Activated effector memory CD4-positive, alpha-beta T cell treated with Interleukin-2 at 50 U/mL for 16 hours (primary cell): ENCODE data around the gene PPP2R3A.
"Not testable (repeated sequence)": the region's sequence is repeated elsewhere in the genome, so short reads cannot be mapped to it uniquely, and the experiment has no call there.

Source experiments
- DNase-seq: peaks from one replicate; pipeline ENCODE4 v3.0.0-alpha.2; 2020

The PPP2R3A gene

DNA sequence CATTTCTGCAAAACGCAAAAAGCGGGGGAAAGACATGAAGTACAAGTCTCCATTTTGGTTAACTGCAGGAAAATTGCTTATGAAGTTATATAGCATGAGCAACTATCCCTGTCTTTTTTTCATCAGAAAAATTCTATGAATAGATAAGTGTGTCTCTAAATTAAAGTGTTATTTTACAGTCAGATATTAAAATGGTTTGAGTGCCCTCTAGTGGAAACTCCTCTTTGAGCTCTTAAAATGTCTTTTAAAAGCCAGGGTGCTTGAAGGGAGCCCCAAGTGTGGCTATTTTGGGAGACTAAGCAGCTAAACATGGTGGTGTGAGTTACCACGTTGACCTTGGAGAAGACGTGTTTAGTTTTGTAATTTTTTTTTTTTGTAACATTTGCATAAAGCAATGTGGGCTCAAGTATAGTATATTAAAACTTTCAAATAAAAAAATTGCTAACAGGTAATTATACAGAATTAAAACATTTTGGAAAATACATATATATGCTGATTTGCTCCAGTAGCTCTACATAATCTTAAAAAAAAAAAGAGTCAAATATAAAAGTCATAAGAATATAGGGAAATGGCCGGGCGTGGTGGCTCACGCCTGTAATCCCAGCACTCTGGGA, 77.2 kb downstream of the PPP2R3A start:
- DNase-seq, result no peak

- DNase-seq, result no peak
Measured at GRCh38 chr3:136044980-136045745, 79.6 kb downstream of the PPP2R3A start.

DNA sequence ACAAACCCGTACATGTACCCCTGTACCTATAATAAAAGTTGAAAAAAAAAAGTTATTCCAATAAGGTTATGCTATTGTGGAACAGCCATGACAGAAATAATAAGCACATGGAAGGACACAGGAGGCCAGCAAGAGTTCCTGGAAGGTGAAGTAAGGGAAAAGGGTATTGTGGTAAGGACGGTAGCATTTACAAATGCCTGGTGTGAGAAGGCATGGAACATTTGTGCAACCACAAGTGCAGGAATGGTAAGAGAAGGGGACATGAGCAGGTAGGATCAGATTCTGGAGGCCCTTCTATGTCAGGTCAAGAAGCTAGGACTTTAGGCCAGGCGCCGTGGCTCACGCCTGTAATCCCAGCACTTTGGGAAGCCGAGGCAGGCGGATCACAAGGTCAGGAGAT, 82.5 kb downstream of the PPP2R3A start:
- DNase-seq, result no peak

DNA sequence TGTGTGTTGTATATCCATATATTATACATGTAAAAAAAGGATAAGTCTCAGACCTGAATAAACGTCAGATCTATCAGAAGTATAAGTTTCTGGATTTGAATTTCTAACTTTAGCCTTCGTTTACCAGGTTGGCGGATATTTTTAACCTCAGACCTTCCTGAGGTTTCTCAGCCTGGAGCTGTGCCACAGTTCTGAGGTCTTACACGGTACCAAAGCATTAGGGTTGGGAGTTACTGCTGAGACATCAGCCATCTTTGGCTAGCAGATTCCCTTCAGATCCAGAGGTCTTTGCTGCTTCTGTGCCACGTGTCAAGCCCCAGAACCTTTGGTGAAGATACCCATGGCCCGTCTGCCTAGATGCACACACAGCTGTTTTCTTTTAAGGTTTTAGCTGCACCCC, 84.7 kb downstream of the PPP2R3A start:
- no peak for DNase-seq

GRCh38 chr3:136055491-136055890, 90.0 kb downstream of the PPP2R3A start:
- DNase-seq, result no peak

DNA sequence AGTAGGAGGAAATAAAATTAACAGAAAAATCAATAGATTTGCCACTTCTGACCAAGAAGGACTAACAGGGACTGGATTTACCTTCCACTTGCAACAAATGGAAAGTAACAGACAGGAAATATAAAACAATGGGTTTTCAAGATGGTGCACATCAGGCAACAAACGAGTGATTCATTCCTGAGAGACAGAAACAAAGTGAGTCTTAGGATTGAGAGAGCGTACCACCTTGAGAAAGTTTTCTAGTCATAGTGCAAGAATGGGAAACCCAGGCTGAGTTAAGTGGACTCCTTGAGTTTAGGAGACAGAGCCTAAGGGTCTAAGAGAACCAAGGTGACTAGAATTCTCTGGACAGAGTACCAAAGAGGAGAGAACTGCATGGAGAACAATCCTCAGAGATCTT, 101.7 kb downstream of the PPP2R3A start:
- DNase-seq, result no peak

DNA sequence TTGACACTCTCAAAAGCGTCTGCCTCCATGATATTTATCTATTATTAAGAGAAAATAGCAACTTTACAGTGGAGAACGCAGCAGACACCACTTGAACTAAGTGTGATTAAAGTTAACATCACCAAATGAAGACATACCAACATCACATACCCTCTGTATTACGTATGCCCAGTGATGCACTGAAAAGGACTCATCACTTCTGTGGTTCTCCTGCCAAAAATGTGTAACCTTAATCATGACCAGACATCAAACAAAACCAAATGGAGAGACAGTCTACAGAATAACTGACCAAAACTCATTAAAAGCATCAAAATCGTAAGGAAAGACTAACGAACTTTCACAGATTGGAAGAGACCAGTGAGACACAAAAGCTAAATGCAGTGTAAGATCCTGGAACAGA, 103.2 kb downstream of the PPP2R3A start:
- no peak for DNase-seq

DNA sequence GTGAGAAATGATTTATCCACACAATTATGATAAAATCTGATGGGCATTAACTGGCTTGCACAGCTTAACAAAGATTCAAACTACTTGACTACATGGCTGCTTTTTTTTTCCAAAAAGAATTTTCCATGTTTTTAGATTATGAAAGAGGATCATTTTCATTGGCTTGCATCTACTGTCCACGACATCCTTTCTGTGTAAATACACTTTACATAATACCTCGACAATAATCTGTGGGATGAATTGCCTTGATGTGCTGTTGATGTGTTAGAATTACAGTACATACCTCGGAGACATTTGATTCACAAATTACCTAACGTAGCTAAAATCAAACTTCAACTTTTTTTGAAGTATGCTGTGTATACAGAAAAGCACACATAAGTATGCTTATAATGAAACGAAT, 104.4 kb downstream of the PPP2R3A start:
- no peak for DNase-seq

GRCh38 chr3:136070334-136070733, 104.8 kb downstream of the PPP2R3A start:
- no peak for DNase-seq

- DNase-seq, result no peak
Measured at GRCh38 chr3:136070953-136071949, 105.7 kb downstream of the PPP2R3A start.

DNA sequence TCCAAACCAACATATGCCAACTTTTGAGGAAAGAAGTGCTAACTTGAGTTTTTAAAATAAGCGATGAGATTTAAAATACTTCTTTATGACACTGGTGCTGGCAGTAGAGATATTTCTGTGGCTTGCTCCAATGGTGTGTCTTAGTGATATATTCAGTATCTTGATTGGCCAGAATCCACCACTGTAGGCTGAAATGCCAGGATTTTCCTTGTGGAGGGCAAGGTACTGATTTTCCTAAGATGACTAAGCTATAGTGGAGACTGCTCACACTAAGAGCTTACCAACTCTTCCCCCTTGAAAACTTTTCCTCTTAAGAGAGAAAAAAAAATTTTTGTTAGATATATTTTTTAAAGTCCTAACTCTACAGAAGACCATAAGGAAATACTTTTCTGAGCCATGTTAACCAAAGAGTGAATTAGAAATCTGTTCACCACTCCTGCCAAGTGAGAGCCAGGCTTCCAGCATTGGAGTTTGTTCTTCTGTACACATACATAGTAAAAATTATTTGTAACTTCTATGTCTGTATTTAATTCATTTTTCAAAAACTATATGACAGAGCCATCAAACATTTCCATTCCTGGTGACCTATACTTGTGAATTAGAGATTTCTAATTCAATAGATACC, 109.1 kb downstream of the PPP2R3A start:
- DNase-seq, result no peak

GRCh38 chr3:136075218-136075808, 109.8 kb downstream of the PPP2R3A start:
- peak; percentile 50 for DNase-seq

GRCh38 chr3:136075811-136076210, 110.3 kb downstream of the PPP2R3A start:
- DNase-seq, result no peak

DNA sequence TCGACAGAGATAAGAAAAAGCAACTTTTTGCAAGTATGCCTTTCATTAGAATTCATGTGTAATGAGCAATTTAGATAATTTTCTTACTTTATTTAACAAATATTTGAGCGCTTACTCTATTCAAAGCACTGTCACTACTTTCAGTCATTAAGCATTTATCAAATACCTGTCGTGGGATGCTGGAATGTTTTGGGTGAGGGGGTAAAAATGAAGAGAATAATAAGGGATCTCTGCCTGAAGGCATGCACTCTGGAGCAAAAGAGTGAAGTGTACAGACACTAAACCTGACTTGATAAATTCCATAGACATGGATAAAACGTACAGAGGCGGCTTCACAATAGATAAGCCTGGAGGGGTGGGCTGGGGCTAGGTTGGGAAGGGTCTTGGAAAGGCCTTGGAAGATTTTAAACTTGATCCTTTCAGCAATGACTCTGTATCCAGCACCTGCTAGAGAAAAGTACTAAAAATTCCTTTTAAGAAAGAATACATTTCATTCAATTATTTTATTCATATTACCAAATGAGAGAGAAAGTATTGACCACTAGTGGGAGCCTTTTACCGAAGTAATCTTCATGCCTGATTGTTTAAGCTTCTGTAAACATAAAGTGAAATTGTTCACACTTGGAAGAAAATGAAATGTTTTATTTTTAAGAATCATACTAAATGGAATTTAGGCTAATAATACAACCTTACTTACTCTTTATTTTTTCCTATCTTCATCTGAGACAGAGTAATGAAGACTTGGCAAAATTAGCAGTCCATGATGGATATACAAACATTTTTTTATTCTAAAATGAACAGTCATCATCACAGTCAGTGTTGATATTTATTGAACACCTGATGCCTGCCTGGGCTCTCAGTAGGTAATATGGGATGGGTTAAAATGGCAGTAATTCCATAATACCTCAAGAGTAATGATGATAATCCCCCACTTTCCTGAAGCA, 113.2 kb downstream of the PPP2R3A start:
- no peak for DNase-seq

GRCh38 chr3:136083641-136084382, 118.3 kb downstream of the PPP2R3A start:
- DNase-seq, result not testable (repeated sequence)

DNA sequence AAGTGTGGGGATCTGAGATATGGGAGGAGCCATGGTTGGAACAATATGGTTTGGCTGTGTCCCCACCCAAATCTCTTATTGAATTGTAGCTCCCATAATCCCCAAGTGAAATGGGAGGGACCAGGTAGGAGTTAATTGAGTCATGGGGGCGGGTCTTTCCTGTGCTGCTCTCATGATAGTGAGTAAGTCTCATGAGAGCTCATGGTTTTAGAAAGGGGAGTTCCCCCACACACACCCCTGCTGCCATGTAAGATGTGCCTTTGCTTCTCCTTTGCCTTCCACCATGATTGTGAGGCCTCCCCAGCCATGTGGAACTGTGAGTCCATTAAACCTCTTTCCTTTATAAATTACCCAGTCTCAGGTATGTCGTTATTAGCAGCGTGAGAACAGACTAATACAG, 119.5 kb downstream of the PPP2R3A start:
- not testable (repeated sequence) for DNase-seq

DNA sequence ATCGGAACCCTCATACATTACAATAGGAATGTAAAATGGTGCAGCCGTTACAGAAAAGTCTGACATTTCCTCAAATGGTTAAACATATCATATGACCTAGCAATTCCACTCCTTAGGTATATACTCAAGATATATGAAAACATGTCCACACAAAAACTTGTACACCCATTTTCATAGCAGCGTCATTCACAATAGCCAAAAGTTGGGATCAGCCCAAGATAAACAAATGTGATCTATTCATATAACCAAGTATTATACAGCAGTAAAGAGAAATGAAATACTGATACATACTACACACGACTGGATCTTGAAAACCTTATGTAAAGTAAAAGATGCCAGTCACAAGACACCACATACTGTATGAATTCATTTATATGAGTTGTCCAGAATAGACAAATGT, 128.2 kb downstream of the PPP2R3A start:
- no peak for DNase-seq

DNA sequence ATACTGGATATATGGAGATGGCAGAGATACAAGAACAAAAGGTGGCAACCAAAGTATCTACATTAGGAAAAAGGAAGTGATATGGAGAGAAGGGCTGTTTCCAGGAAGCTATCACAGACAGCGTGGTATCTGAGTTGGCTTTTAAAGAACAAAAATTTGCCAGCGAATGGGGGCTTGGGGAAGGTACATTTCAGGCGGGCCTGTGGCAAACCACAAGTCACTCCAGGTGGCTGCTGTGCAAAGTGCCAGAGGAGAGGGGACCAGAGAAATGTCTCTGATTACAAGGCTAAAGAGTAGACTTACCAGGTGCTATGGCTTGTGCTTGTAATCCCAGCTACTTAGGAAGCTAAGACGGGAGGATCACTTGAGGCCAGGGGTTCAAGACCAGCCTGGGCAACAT, 139.5 kb downstream of the PPP2R3A start:
- no peak for DNase-seq

DNA sequence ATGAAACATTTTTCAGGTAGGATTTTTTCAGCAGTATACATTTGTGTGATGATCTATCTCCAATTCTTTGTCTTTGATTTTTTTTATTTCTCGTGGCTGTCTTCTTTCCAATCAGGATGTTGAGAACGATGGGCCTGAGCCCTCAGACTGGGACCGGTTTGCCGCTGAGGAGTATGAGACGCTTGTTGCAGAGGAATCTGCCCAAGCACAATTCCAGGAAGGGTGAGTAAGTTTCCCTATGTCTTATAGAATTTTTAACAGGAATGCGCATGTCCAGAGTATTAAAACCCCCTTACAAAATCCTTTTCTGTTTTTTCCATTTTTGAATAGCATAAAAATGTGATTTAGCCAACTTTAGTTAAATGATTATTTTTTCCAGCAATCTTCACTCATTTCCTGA, 140.6 kb downstream of the PPP2R3A start:
- DNase-seq, result no peak

DNA sequence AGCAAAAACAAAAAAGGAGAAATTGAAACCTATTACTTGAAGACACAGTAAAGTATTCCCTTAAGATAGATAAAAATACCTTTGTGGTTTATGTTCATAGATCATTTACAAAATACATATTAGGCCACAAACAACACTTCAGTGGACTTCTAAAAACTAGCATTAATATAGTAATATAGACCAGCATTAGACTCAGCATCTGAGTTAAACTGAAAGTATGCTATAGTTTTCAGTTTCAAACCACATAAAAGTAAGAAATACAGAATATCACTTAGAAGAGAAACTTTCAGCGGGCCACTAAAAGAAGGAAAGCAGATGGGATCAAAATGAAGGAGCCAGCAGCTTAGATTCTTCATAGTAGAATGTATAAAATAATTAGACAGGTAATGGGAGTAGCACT, 144.0 kb downstream of the PPP2R3A start:
- DNase-seq, result no peak

- no peak for DNase-seq
Measured at GRCh38 chr3:136110481-136110880, 145.0 kb downstream of the PPP2R3A start.
